DMS114 treated with DMSO at 0.1 percent for 48 hours (cell line): Measurements from ENCODE around the gene PTPRM.
A peak's percentile ranks its signal among the peaks of the same experiment; 100 is the strongest.

Source experiments
- DNase-seq: peaks from one replicate; lab custom pipeline; 2025; ENCODE audit not compliant: unreplicated experiment; lab: John Stamatoyannopoulos, UW

The PTPRM gene

DNA sequence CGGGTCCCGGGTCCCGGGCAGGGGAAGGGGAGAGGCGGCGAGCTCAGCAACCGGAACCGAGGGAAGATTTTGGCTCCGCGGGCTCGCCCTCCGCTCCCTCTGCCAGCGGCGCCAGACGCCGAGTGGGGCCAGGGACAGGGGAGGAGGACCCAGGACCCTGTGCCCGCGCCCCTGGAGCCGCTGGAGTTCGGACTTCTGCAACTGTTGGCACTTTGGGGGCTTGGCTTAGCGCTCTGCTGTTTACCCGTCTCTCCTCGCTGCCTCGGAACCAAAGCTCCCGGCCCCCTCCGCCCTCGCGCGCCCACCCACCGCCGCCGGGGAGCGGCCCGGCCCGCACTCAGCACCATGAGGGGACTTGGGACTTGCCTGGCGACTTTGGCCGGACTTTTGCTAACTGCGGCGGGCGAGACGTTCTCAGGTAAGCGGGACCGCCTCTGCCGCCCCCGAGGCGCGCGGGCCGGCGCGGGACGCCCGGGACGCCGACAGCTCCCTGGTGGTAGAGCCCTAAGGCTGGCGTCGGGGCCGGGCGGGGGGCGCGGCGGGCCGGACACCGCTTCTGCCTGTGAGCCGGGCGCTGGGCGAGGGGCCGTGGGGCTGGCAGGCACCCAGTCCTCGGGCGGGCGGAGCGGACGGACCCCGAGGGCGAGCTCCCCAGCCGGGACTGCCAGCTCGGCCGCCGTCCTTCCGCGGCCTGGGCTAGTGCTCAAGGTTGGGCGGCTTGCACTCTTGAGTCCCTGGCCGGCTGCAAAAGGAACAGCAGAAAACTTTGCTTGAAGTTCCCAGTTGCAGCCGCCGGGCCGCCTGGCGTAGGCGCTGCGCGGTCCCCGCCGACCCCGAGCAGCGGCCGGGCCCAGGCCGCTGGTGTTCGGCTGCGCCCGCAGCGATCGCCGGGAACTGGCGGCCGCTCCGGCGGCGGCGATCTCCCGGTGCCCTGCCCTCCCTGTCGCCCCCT lies 634 bp downstream of the PTPRM start:
- DNase-seq = peak; percentile 44

DNA sequence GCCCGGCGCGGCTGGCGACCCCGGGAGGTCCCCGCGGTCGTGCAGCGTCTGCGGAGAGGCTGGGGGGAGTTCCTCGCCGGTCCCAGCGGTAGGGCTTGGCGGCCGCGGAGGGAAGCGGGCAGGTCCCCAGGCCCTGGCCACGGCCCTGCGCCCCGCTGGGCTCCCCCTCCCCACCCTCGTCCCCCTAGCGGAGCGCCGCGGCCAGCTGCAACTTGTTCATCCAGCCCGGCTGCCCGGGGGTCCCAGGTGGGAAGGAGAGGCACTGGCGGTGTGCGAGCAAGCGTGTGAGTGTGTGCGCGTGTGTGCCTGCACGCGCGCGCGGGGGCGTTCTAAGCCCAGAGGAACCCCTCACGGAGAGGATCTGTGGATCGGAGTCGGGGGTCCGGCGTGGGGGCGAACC lies 1.3 kb downstream of the PTPRM start:
- DNase-seq = no peak

DNA sequence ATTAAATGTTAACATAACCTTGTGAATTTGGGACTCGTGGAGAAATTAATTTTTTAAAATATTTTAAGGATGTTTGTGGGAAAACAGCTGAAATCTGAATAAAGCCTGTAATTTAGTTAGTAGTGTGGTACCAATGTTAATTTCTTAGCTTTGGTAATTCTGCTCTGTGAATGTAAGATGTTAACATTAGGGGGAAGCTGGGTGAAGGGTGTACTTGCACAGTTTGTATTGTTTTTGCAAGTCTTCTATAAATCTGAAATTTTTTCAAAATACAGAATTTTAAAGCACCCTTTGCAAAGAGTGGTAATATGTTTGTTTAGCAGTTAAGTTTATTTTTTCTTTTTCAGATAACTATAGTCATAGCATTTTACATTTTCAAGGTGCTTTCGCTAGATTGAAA lies 4.5 kb downstream of the PTPRM start:
- DNase-seq = no peak

DNA sequence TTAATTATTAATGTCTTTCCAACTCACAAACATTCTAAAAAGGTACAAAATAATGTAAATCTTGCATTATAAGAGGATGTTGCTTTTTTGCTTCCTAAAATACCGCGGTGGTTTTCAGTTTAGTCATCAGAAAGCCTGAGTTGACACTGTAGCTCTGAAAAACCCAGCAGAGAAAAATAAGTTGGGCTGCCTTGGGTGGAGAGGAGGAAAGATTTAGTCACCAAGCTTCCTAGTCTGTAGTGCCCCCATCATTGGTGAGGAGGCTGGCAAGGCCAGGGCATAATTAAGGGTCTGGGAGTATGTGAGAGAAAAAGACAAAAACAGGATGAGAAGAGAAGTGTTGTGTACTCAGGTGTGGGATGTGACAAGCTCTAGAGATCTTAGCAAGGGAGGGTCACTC lies 5.7 kb downstream of the PTPRM start:
- DNase-seq = no peak

DNA sequence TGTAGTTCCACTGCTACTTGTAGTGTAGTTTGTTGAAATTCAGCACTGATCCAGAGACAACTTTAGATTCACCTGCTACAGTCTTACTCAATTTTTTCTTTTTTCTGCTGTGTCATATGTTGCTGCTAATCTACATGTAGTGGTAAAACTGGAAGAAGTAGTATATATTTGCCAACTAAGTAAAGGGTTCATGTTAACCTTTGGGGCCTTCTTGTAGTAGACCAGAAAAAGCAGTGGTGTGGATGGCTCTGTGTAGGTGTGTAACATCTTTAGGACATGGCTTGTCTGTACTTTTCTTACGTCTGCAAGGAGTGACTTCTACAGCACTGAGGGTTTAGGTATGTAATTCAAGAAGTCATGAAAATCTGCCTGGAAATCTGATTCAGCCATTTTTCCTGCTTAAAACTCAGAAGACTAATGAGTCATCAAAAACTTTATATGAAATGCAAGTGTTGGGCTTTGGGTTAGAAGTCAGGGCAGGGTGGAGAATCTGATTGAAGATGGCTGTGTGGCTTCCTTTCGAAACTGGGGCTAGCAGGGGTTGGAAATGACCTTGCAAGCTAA lies 8.4 kb downstream of the PTPRM start:
- DNase-seq = no peak

DNA sequence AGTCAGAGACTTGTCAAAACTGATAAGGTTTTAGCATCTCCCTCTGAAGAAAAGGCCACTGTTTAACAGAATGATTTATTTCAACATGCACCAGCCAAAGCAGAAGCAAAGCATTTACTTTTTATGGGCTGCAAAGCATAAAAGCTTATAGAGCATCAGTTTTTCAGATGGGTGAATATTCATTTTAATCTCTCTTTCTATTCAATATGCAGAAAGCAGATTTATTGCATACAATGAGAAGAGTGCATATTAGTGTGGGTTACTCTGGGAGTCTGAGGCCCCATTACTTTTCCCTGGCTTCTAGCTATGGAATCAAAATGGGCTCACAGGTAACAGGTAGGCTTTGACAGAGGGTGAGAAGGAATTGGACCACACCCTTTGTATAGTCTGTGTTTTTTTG lies 9.0 kb downstream of the PTPRM start:
- no peak for DNase-seq

DNA sequence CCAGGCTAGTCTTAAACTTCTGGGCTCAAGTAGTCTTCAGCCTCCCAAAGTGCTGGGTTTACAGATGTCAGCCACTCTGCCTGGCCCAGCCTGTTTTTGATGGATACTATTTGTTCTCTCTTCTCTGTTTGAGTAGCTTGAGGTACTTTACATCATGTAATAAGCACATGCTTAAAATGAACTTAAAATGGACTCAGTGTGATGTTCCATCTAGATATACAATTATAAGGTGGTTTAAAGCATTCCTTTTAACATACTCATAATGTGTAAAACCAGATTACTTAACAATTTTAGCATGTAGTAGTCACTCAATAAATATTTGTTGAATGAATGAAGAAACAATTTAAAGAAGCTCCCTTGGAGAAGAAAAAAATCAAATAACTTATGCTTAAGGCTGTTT lies 9.6 kb downstream of the PTPRM start:
- DNase-seq = no peak

DNA sequence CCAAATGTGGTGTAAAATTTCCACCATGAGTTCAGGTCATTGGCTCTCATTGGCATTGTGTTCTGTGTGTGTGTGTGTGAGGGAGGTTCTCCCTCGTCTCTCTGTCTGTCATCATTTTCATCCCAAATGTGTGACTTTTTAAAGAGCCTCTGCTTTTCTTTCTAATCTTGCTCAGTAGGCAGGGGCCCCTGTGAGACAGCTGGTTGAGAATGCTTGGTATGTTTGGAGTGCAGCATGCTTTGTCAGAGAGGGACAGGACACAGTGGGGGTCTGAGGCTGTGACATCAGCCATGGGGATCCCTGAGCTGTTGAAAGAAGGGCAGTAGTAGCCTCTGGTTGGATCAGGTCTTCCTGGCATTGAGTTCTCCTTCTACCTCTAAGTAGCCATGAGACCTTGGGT lies 10.6 kb downstream of the PTPRM start:
- DNase-seq = no peak

DNA sequence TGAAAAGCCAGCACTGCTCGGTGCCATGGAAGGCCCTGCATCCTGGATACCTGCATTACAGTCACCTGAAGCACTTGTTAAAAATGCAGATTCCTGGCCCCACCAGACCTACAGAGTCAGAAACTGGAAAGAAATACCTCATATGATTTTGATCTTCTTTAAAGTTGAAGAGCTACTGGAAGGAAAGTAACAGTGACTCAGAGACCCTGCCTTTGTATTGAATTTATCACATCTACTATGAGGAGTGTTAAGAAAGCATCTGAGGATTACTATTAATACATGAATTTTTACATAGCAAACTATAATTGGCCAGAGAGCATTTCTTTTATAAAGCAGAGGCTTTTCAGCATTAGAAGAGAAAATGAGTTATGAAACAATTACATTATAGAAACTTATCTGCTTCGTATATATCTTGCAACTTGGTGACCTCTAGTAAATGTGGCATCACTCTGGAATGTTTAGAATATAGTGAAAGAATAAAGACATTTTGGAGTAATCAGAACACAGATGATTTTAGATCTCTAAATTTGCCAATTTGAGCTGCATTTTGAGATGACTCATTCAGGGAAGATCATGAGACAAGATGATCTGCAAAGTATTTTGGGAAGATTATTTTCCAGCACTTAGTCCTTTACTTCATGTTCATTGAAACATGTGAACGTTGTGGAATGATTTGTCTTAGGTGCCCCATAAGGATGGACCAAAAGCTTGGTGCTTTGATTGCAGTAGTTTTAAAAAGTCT lies 12.2 kb downstream of the PTPRM start:
- DNase-seq = no peak

DNA sequence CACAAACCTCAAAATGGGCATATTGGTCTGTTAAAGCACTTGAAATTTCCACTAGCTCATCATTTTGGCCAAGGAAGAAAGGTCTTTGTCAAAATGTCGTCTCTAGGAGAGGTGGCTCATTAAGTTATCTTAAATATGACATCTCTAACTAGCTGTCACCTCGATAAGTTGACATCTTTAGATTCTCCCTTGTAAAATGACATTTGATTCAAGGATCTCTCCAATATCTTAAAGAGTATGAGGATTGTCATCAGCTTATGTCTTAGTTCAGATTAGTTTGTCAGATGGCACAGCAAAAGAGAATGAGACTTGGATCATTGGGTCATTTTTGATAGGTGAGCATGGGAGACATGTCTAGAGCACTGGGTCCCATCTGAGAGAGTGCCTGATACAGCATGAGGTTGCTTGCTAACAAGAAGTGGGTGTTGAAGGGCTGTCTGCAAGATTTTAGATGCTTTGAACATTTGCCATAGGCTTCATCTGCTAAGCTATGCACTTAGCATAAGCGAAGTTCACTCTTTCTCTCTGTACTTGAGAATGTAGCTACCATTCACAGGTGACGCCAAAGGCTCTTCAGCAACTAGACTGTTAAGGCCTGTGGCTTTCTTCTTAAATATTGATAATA lies 12.9 kb downstream of the PTPRM start:
- no peak for DNase-seq

DNA sequence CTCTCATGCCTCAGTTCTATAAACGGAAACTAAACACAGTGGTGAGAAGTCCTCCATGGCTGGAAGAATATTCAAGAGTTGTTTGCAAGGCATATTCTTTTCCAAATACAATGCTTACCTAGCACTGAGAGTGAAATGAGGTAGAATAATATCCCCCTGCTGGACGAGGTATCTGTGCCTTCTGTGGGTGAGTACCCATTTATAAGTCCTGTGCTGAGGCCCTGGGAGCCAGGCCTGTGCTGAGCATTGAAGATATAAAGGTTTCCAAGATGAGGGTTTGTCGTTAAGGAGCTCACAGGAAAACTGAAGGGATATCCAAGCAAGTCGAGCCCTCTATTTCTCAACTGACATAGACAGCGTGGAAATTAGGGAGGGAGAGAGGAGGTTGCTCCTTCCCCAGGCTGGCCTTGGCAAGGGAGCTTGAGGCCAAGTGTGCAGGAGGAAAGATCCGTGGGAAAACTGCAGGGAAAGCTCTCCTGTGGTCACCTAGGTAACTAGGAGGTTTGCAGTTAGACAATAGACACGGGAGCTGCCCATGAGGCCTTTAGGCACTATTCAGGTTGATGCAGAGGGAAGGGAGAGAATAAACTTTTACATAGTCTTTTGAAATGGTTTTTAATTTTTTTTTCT lies 17.6 kb downstream of the PTPRM start:
- no peak for DNase-seq

DNA sequence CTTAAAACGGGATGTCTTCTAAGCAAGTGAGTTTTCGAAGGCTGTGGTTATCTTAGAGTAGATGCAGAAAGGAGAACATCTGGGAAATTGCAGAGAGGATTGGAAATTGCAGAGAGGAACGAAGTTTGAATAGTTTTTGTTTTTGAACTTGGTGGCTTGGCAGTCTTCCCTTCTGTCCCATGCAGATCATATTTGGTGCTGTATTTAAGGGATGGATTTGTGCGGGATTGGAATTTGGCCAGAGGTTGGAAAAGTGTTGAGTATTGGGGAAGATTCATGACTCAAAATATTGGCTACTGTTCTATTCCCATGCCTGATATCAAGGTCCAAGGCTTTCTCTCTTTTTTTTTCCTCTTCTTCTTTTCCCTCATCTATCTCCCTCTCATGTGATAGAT lies 18.2 kb downstream of the PTPRM start:
- no peak for DNase-seq

DNA sequence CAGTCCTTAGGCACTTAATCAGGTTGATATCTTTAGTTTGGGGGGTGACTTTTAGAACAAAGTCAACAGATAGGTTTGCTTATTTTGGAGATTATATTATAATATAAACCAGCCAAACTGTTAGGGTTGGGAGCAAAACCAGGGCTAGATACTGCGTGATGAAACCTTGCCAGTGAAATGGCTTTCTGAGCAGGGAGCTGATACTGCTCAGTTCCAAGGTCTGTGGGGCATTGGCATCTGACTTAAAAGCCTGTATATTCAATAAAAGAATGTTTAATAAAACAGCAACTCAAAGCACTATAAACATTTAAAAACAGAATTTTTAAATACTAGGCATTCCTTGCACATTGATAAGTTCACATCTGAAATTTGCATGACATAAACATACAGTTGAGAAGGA lies 19.3 kb downstream of the PTPRM start:
- no peak for DNase-seq

DNA sequence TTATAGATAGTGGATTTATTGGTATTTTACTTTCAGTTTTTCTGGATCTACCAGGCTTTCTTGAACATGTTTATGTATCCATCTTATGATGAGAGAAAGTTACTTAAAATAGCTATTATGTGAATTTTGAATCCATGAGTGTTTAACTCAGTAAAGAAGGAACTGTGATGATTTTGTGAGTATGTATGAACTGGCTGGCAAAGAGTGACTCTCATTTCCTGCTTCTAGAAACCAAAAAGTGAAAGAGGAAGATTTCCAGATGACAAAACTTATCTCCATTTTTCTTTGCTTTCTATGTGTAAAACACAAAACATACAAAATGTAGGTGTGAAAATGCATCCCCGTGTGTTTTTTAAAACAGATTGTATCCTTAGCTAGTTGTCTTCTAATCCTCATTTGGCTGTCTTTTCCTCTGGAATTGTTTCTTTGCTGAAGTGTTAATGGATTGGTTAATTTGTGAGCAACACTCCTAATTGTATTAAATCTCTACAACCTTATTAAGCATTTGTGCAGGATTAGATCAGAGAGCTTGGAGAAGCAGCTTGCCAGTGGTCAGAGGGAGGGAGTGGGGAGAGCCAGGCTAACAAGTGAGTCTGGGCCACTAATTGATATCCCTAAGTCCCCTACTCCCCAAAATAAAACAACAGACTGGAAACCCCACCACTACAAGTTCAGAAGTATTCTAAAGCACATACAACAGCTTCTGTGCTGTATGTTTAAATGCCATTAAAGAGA lies 23.9 kb downstream of the PTPRM start:
- no peak for DNase-seq

DNA sequence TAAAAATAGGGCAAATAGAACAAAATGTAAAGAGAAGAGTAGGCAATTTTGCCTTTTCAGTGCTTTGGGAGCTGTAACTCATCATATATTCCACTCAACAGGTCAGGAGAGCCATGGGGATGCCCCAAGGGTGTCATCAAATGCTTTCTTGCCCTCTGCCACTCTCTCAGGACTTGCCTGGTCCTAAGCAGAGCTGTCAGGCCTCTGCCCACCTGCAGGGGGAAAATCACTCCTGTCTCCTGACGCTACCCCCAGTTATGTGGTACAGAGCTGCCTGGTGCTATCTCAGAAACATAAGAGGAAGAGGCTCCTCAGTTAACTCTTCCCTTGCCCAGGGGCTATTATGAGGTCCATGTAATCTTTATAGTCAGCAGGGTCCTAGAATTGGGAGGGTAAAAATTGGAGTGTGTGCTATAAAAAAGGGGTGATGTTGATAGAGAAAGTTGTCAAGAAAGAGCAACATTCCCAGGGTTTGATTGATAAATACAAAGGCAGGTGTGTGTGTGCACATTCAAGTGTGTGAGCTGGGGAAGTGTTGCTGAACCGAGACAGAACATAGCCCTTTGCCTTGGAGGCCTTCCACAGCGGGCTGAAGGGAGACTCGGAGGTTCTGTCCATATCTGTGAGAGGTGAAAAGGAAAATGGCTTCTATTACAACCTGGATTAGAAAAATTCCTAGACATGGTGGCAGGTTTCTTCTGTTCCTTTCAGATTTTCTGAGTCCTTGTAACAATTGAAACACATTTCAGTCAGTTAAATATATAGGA lies 25.4 kb downstream of the PTPRM start:
- DNase-seq = no peak

DNA sequence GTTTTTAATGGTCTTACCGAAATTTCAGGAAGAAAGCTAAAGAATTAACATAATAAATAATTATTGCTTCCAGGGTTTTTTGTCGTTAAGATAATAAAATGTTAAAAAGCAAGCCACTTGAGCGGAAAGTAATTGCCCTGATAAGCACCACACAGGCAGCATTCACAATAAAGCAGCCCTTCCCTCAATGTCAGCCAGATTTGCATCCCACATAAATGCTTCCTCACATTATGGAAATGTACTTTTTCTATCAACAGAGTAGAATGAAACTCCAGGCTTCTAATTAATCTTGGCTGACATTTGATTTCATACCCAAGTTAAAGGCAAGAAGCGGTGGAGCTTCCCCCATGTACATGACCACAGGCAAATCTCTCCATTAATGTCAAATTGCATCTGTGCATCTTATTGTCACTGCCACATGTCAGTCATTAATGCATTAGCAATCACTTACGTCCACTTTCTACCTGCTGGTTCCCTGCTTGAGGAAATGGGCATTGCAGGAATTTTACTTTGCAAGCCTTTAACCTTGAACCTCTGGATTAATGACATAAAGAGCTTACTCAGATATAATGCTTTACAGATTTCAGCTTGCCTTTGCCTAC lies 26.2 kb downstream of the PTPRM start:
- no peak for DNase-seq

DNA sequence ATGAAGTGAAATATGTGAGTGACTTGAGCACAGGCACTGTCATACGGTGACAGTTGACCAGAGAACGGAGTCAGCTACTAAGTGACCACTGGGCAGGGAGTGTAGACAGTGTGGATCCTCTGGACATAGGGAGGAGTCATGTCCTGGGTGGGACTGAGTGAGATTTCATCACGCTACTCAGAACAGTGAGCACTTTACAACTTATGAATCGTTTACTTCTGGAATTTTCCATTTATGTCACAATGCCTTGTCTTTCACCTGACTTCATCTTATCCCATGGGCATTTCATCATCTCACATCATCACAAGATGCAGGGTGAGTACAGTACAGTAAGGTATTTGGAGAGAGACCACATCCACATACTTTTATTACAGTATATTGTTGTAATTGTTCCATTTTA lies 29.0 kb downstream of the PTPRM start:
- no peak for DNase-seq

DNA sequence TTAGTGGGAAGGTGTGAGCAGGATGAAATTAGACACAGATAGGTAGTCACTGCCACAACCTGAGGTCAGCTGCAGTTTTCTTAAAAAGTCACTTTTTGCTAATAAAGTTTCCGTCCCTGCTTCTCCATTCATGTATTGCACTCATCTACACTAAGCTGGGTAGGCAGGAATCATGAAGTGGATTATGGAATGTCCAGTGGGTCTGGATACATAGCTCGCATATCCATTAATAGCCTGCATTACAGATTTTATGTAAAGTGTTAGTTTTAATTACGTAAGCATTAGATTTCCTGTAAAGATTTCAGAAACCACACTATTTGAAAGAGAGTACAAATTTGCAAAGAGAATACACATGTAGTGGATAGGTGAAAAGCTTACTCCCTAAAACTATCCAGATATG lies 30.4 kb downstream of the PTPRM start:
- no peak for DNase-seq
